Gastroesophageal sphincter (tissue), 4 donors: ENCODE results near the gene ELL. TPM values are rescaled to one million over a fixed set of nuclear protein-coding genes. Genes with fewer than 3 reads are reported as not detected.

Experiments used
- ATAC-seq: fragments of 150-250 bp; one replicate; pipeline ENCODE4 v1.9.1; 2016; ENCODE audit warnings: mild to moderate bottlenecking, moderate library complexity
- H3K27ac ChIP-seq, 4 donors: fragments of 200-600 bp; sonication (generic) in 3 of 4; 1 replicate in 3 of 4; 2 replicates in 1 of 4; pipeline ENCODE4 v1.5.1; 2016 to 2019
- H3K27me3 ChIP-seq: fragments of 200-600 bp; sonication (generic); one replicate; pipeline ENCODE4 v1.5.1; 2019
- H3K36me3 ChIP-seq, 2 donors: fragments of 200-600 bp; sonication (generic); one replicate each; pipeline ENCODE4 v1.5.1; 2019; ENCODE audit warnings: control low read depth in 1 of 2
- H3K4me1 ChIP-seq, 3 donors: fragments of 200-600 bp; sonication (generic); 1 replicate in 2 of 3; 2 replicates in 1 of 3; pipeline ENCODE4 v1.5.1; 2016 to 2019; ENCODE audit warnings: control low read depth in 2 of 3
- H3K4me3 ChIP-seq, 2 donors: fragments of 200-600 bp; sonication (generic); one replicate each; pipeline ENCODE4 v1.5.1; 2019; ENCODE audit warnings: mild to moderate bottlenecking in 1 of 2, moderate library complexity in 1 of 2
- H3K9me3 ChIP-seq, 3 donors: fragments of 200-600 bp; sonication (generic); one replicate each; pipeline ENCODE4 v1.5.1; 2017 to 2019; ENCODE audit warnings: control low read depth in 2 of 3
- EP300 ChIP-seq: sonication (generic); formaldehyde crosslinking; IDR thresholded peaks from one replicate; pipeline ENCODE4 v1.6.1; 2017; ENCODE audit warnings: antibody characterized with exemption, mild to moderate bottlenecking
- POLR2A ChIP-seq, 2 donors: fragments of 450-650 bp; IDR thresholded peaks; one replicate each; pipeline ENCODE4 v1.6.1; 2017; ENCODE audit warnings: antibody characterized with exemption in 2 of 2, mild to moderate bottlenecking in 2 of 2, moderate library complexity in 1 of 2
- POLR2AphosphoS5 ChIP-seq: sonication (generic); formaldehyde crosslinking; IDR thresholded peaks from one replicate; pipeline ENCODE4 v1.6.1; 2017; ENCODE audit warnings: antibody characterized with exemption
- WGBS, 2 donors: methylation state at CpG; one replicate each; pipeline ENCODE4 v1.1.5; 2018; ENCODE audit warnings: low coverage in 1 of 2; 5-methylcytosine and 5-hydroxymethylcytosine counted together
- total RNA-seq, 4 donors: library from RNA; depleted of rRNA; stranded (reverse); fragments of >200 nt; gene quantifications; one replicate each; pipeline ENCODE4 v1.1.0, GENCODE V29; 2016
- TF ChIP-seq, protein P1 (sequence below), 4 experiments: fragments of 200-600 bp in 2 of 4; fragments of 450-650 bp in 2 of 4; sonication (generic) in 1 of 4; IDR thresholded peaks; one replicate each; pipeline ENCODE4 v1.5.1; 2017 to 2019; ENCODE audit warnings: antibody characterized with exemption in 4 of 4, mild to moderate bottlenecking in 2 of 4, moderate library complexity in 2 of 4

ELL gene
- total RNA-seq, 4 donors from 2014 or later: 12.5 to 19.0 (median 14.7) TPM

- Histone ChIP-seq H3K4me1 (peaks cover 0 to 91% (median 38%) of the 10 kb centered on the region in 3 donors), H3K27ac (peak overlapping the region in 3 of 4 donors; percentile 79 to 82 (median 80)), H3K36me3 (peaks cover 0 to 13% of the 10 kb centered on the region in 2 donors), H3K4me3 (peak overlapping the region; percentile 18 to 63), H3K27me3 (no peaks in the 10 kb centered on the region), H3K9me3 (no peaks in the 10 kb centered on the region)
- TF ChIP-seq POLR2A (IDR thresholded peaks at IDR 0.05) (no peak), POLR2AphosphoS5 (no peak)
- no peak for ATAC-seq
- no CpG with 5 or more reads among the region's 59 CpGs for WGBS, 2 donors
Measured at GRCh38 chr19:18433015-18433691, 88.7 kb downstream of the ELL start.

GRCh38 chr19:18432275-18433014 lies 89.4 kb downstream of the ELL start:
- no peak for TF ChIP-seq EP300
- TF ChIP-seq POLR2AphosphoS5: no peak
- TF ChIP-seq, protein P1, sequence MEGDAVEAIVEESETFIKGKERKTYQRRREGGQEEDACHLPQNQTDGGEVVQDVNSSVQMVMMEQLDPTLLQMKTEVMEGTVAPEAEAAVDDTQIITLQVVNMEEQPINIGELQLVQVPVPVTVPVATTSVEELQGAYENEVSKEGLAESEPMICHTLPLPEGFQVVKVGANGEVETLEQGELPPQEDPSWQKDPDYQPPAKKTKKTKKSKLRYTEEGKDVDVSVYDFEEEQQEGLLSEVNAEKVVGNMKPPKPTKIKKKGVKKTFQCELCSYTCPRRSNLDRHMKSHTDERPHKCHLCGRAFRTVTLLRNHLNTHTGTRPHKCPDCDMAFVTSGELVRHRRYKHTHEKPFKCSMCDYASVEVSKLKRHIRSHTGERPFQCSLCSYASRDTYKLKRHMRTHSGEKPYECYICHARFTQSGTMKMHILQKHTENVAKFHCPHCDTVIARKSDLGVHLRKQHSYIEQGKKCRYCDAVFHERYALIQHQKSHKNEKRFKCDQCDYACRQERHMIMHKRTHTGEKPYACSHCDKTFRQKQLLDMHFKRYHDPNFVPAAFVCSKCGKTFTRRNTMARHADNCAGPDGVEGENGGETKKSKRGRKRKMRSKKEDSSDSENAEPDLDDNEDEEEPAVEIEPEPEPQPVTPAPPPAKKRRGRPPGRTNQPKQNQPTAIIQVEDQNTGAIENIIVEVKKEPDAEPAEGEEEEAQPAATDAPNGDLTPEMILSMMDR (IDR thresholded peaks at IDR 0.05): no peak
- TF ChIP-seq POLR2A (IDR thresholded peaks at IDR 0.05): no peak
- ATAC-seq: no peak
- H3K27me3 ChIP-seq: no peaks in the 10 kb centered on the region
- H3K36me3 ChIP-seq: peaks cover 0 to 18% of the 10 kb centered on the region in 2 donors
- no peaks in the 10 kb centered on the region for H3K9me3 ChIP-seq
- H3K27ac ChIP-seq: peak overlapping the region in 3 of 4 donors; percentile 79 to 82 (median 80)
- WGBS, 2 donors: 92% methylated on average over 2 of the region's 13 CpGs; no CpG with 5 or more reads in 1 of the 2 donors
- H3K4me1 ChIP-seq: peaks cover 0 to 91% (median 32%) of the 10 kb centered on the region in 3 donors
- peak overlapping the region in 1 of 2 donors; percentile 63 for H3K4me3 ChIP-seq

GRCh38 chr19:18431351-18432197 lies 90.3 kb downstream of the ELL start:
- no peak for ATAC-seq
- Histone ChIP-seq H3K27ac (no peak overlapping the region), H3K27me3 (no peaks in the 10 kb centered on the region), H3K36me3 (peaks cover 0 to 23% of the 10 kb centered on the region in 2 donors), H3K9me3 (no peaks in the 10 kb centered on the region), H3K4me1 (peaks cover 0 to 91% (median 29%) of the 10 kb centered on the region in 3 donors), H3K4me3 (no peak overlapping the region)
- TF ChIP-seq EP300 (no peak), POLR2A (IDR thresholded peaks at IDR 0.05) (no peak), POLR2AphosphoS5 (no peak)
- TF ChIP-seq, protein P1 (IDR thresholded peaks at IDR 0.05): no peak
- 77% methylated on average over 3 of the region's 34 CpGs; no CpG with 5 or more reads in 1 of the 2 donors for WGBS, 2 donors

GRCh38 chr19:18430417-18431144 lies 91.3 kb downstream of the ELL start:
- Histone ChIP-seq H3K36me3 (peaks cover 0 to 18% of the 10 kb centered on the region in 2 donors), H3K27ac (peak overlapping the region in 1 of 4 donors; percentile 84), H3K4me1 (peaks cover 0 to 95% (median 38%) of the 10 kb centered on the region in 3 donors), H3K27me3 (no peaks in the 10 kb centered on the region), H3K4me3 (no peak overlapping the region), H3K9me3 (no peaks in the 10 kb centered on the region)
- no CpG with 5 or more reads among the region's 21 CpGs for WGBS, 2 donors
- TF ChIP-seq EP300 (no peak), POLR2A (IDR thresholded peaks at IDR 0.05) (no peak)
- ATAC-seq: no peak

DNA sequence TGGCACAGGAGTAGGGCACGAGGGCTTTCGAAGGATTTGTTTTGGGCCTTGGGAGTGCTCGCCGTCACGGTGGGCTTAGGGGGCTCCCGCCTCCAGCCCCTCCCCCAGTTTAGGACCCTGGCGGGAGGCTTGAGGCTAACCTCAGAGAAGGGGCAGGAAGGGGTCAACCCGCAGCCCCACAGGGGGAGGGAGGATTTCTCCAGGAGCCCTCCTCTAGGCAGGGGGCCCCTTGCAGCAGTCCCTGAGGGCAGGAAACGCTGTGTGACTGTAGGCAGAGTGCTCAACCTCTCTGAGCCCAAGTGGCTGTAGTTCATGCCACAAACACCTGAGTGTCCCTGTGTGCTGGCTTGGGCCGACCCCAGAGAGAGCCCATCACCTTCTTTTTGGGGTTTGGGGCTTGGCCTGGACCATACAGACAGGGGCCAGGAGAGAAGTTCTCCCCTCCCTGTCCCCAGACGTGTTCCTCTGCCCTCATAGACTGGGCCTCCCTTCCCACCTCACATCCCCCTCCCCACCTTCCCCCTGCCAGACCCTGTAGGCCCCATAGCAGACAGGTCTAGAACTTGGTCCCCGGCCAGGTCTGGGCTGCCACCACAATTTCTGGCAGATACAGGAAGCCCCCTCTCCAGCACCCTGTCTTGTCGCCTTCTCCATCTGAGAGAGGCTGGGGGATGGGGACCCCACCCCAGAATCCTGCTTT lies 92.0 kb downstream of the ELL start:
- peaks cover 0 to 98% (median 44%) of the 10 kb centered on the region in 3 donors for H3K4me1 ChIP-seq
- WGBS, 2 donors: 40 to 53% methylated on average over 2 to 4 of the region's 13 CpGs
- H3K4me3 ChIP-seq: peak overlapping the region in 1 of 2 donors; percentile 60

More for the DNA sequence above, 92.0 kb downstream of the ELL start:
- no peak for TF ChIP-seq POLR2A (IDR thresholded peaks at IDR 0.05)
- TF ChIP-seq POLR2AphosphoS5: no peak
- TF ChIP-seq, protein P1 (IDR thresholded peaks at IDR 0.05): no peak
- TF ChIP-seq EP300: no peak
- no peak for ATAC-seq
- H3K27me3 ChIP-seq: no peaks in the 10 kb centered on the region
- H3K27ac ChIP-seq: peak overlapping the region in 3 of 4 donors; percentile 79 to 85 (median 84)
- no peaks in the 10 kb centered on the region for H3K9me3 ChIP-seq
- H3K36me3 ChIP-seq: peaks cover 0 to 13% of the 10 kb centered on the region in 2 donors
